ENCODE data around the gene MIB2. TPM values are rescaled to one million over a fixed set of nuclear protein-coding genes. Genes with fewer than 3 reads are reported as not detected.

The MIB2 gene
- total and polyA plus RNA-seq, 8 donors = 21.5 to 871 (median 137) TPM

DNA sequence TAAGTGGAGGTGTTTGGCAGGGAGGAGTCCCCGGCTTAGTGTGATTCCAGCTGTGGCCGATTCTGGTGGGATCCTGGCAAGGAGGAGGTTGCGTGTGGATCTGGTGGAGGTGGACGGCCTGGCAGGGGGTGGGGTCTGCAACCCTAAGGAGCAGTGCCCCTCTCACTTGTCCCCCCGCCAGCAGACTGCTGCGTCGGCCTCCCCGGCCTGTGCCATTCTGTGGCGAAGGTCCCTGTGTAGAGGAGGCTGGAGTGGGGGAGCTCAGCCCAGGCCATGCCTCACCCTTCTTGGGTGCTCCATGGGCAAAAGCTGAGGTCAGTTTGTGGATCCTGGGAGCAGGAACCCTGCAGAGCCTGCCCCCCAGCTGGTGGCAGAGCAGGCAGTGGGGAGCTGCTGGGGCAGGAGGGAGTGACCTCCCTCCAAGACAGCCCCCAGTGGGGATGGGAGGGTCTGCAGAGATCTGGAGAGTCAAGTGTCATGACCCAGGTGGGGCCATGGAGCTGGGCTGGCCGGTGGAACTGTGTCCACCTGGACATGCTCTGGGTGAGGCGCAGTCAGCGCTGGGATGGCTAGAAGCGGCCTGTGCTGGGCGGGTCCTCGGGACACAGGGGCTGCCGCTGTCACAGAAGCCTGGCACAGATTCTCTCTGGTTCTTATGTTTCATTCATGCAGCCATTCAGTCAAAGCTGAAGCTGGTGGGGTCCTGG, 5.3 kb downstream of the MIB2 start:
- Histone ChIP-seq H3K27ac (peak overlapping the region in 1 of 5 donors; percentile 24), H3K4me3 (no peak overlapping the region), H3K4me1 (peaks cover 15 to 59% (median 46%) of the 10 kb centered on the region in 4 donors), H3K9me3 (no peaks in the 10 kb centered on the region), H3K27me3 (no peaks in the 10 kb centered on the region), H3K36me3 (peaks cover 0 to 40% (median 31%) of the 10 kb centered on the region in 4 donors)
- intact Hi-C loops (cut with DNase I; ENCODE audit: low total_unique reads) = no loop called here
- TF ChIP-seq POLR2AphosphoS5 (IDR thresholded peaks at IDR 0.05) (no peak), CTCF (IDR thresholded peaks at IDR 0.05) (no peak)
- WGBS, 5 donors = 86 to 92% (median 90%) methylated on average over 13 to 16 of the region's 16 CpGs
- peak in 1 of 2 donors; percentile 8 for DNase-seq

DNA sequence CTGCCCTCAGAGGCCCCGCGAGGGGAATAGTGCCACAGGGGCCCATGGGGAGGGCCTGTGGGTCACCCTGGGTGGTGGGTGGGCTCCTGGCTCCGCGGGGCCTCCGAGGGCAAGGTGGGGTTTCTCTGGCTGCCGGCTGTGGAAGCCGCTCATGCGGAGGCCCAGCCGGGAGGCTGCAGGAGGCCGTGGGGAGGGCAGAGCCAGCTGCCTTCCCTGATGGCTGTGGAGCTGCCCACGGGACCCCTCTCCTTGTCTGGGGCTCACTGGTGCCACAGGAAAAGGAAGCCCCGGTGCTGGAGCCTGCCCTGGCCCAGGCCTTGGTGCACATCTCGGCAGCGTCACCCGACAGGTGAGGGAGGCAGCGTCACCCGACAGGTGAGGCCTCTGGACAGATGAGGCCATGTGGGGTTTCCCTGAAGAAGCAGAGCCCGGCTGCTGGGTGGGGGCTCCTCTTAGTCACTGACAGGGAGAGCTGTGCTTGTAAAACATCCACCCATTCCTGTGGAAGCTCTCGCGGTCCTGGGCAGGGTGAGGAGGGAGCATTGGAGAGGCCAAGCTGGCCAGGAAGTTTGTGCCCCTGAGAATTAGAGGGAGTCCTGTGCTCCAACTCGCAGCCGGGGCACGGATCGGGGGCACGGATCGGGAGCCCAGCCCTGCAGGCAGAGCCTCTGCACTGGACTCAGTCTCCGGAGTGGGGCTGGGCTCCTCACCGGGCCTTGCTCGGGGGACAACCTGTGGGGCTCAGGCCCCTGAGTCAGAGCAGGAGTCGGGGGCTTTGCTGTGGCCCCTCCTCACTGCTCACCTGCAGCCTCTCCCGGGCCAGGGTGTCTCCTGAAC, 6.1 kb downstream of the MIB2 start:
- Histone ChIP-seq H3K36me3 (peaks cover 0 to 43% (median 32%) of the 10 kb centered on the region in 4 donors), H3K27ac (peak overlapping the region in 3 of 5 donors; percentile 55 to 75 (median 65)), H3K27me3 (no peaks in the 10 kb centered on the region), H3K4me1 (peaks cover 13 to 57% (median 44%) of the 10 kb centered on the region in 4 donors), H3K9me3 (no peaks in the 10 kb centered on the region), H3K4me3 (no peak overlapping the region)
- WGBS, 5 donors = 85 to 92% (median 90%) methylated on average over 16 to 31 of the region's 31 CpGs
- intact Hi-C loops (cut with DNase I; ENCODE audit: low total_unique reads) = no loop called here
- TF ChIP-seq EP300 (IDR thresholded peaks at IDR 0.05) (no peak), CTCF (IDR thresholded peaks at IDR 0.05) (no peak), POLR2A (IDR thresholded peaks at IDR 0.05) (no peak), POLR2AphosphoS5 (IDR thresholded peaks at IDR 0.05) (no peak)
- DNase-seq = no peak

GRCh38 chr1:1622010-1622787, 6.9 kb downstream of the MIB2 start:
- WGBS, 5 donors = 69 to 82% (median 76%) methylated on average over 18 to 21 of the region's 21 CpGs

GRCh38 chr1:1622788-1623094, 7.4 kb downstream of the MIB2 start:
- Histone ChIP-seq H3K27ac (peak overlapping the region in 3 of 5 donors; percentile 8 to 75 (median 65)), H3K4me1 (peaks cover 8 to 47% (median 33%) of the 10 kb centered on the region in 4 donors), H3K4me3 (no peak overlapping the region), H3K36me3 (peaks cover 0 to 46% (median 39%) of the 10 kb centered on the region in 4 donors), H3K9me3 (no peaks in the 10 kb centered on the region), H3K27me3 (no peaks in the 10 kb centered on the region)
- peak in 1 of 2 donors; percentile 4 for DNase-seq
- WGBS, 5 donors = 90 to 95% (median 92%) methylated on average over 17 of the region's 17 CpGs
- TF ChIP-seq POLR2AphosphoS5 (IDR thresholded peaks at IDR 0.05) (no peak), POLR2A (IDR thresholded peaks at IDR 0.05) (no peak), CTCF (IDR thresholded peaks at IDR 0.05) (no peak), EP300 (IDR thresholded peaks at IDR 0.05) (no peak)
- intact Hi-C loops (cut with DNase I; ENCODE audit: low total_unique reads) = no loop called here

More at GRCh38 chr1:1622010-1622787, 6.9 kb downstream of the MIB2 start:
- intact Hi-C loops (cut with DNase I; ENCODE audit: low total_unique reads) = no loop called here
- no peak for TF ChIP-seq POLR2A (IDR thresholded peaks at IDR 0.05)
- TF ChIP-seq POLR2AphosphoS5 (IDR thresholded peaks at IDR 0.05) = peak in 1 of 3 donors; percentile 19
- H3K27ac ChIP-seq = peak overlapping the region in 4 of 5 donors; percentile 8 to 75 (median 60)
- no peaks in the 10 kb centered on the region for H3K9me3 ChIP-seq
- H3K27me3 ChIP-seq = no peaks in the 10 kb centered on the region
- peaks cover 0 to 43% (median 37%) of the 10 kb centered on the region in 4 donors for H3K36me3 ChIP-seq
- H3K4me3 ChIP-seq = no peak overlapping the region
- peaks cover 9 to 52% (median 38%) of the 10 kb centered on the region in 4 donors for H3K4me1 ChIP-seq
- no peak for DNase-seq

Data from stomach (tissue), 9 donors.